GM12878 (cell line): ENCODE results near the gene YIF1B. TPM values are rescaled to one million over a fixed set of nuclear protein-coding genes. Genes with fewer than 3 reads are reported as not detected.

Experiments used
- ATAC-seq: fragments of 200-7000 bp; cut with Tn5 transposase; 3 replicates; pipeline ENCODE4 v1.9.1; 2020; ENCODE audit warnings: mild to moderate bottlenecking, moderate library complexity
- BruUV-seq: library from RNA; stranded (reverse); fragments of 400-500 nt; replicated peaks from 2 replicates; lab custom pipeline; 2021; lab: Mats Ljungman, UMichigan
- CTCF ChIA-PET: fragments of 300-600 bp; sonication (Branson Sonifier 250); formaldehyde crosslinking; extraction: SDS; loops from one replicate; lab custom pipeline; 2021; ENCODE audit warnings: inconsistent platforms; lab: Yijun Ruan, JAX
- POLR2A ChIA-PET: fragments of 350-600 bp; formaldehyde crosslinking; extraction: SDS; loops from one replicate; lab custom pipeline; 2021; ENCODE audit warnings: inconsistent platforms; lab: Charles Lee
- RAD21 ChIA-PET: fragments of 300-600 bp; sonication (Branson Sonifier 250); formaldehyde crosslinking; loops from one replicate; lab custom pipeline; 2023; ENCODE audit warnings: antibody characterized with exemption; ENCODE audit not compliant: unreplicated experiment; lab: Charles Lee
- SMC1A ChIA-PET: fragments of 300-600 bp; sonication (Branson Sonifier 250); formaldehyde crosslinking; loops from one replicate; lab custom pipeline; 2023; ENCODE audit not compliant: unreplicated experiment, uncharacterized antibody; lab: Charles Lee
- DNase-seq: peaks from one replicate; pipeline ENCODE4 v3.0.0-alpha.2; 2011; ENCODE audit warnings: low read depth, low spot score
- FAIRE-seq: peaks from 3 replicates; lab custom pipeline; 2011; peaks lifted over from hg19 to GRCh38; lab: Jason Lieb, UNC
- H2AFZ ChIP-seq: 2 replicates; pipeline ENCODE4 v1.6.0; 2011; ENCODE audit warnings: low read depth, low read length, control low read depth; ENCODE audit not compliant: control insufficient read depth
- H3K27ac ChIP-seq: 2 replicates; pipeline ENCODE4 v1.5.1; 2011; ENCODE audit warnings: control low read depth; ENCODE audit not compliant: control insufficient read depth, insufficient read depth
- H3K27me3 ChIP-seq, 2 experiments: replicated peaks in 1 of 2; 2 replicates each; pipeline versions ENCODE4 v1.6.0 to v1.6.1; 2011; ENCODE audit warnings: low read length in 1 of 2; ENCODE audit not compliant: control insufficient read depth in 2 of 2, insufficient read depth in 2 of 2
- H3K36me3 ChIP-seq, 2 experiments: 2 replicates each; pipeline ENCODE4 v1.5.1; 2011; ENCODE audit warnings: low read length in 1 of 2; ENCODE audit not compliant: control insufficient read depth in 2 of 2, insufficient read depth in 2 of 2
- H3K4me1 ChIP-seq: 2 replicates; pipeline ENCODE4 v1.6.1; 2011; ENCODE audit warnings: mild to moderate bottlenecking, low read length, moderate library complexity, mixed read lengths; ENCODE audit not compliant: control insufficient read depth, insufficient read depth
- H3K4me2 ChIP-seq: 2 replicates; pipeline ENCODE4 v1.6.0; 2011; ENCODE audit warnings: control low read depth; ENCODE audit not compliant: control insufficient read depth, insufficient read depth
- H3K4me3 ChIP-seq: fragments of 200-600 bp; sonication (generic); 2 replicates; pipeline ENCODE4 v1.5.1; 2016
- H3K79me2 ChIP-seq: 2 replicates; pipeline ENCODE4 v1.6.0; 2011; ENCODE audit warnings: low read length; ENCODE audit not compliant: control insufficient read depth, insufficient read depth
- H3K9ac ChIP-seq: 2 replicates; pipeline ENCODE4 v1.8.0; 2011; ENCODE audit warnings: low read length, control low read depth, mixed read lengths; ENCODE audit not compliant: control insufficient read depth, insufficient read depth
- H3K9me3 ChIP-seq: replicated peaks from 3 replicates; pipeline ENCODE4 v1.5.1; 2011; ENCODE audit warnings: mild to moderate bottlenecking, low read length; ENCODE audit not compliant: control insufficient read depth, insufficient read depth
- H4K20me1 ChIP-seq: 2 replicates; pipeline ENCODE4 v1.6.0; 2011; ENCODE audit not compliant: control insufficient read depth, insufficient read depth
- BCL11A ChIP-seq: IDR thresholded peaks from 2 replicates; pipeline ENCODE4 v1.6.1; 2011; ENCODE audit warnings: low read depth, low read length
- BHLHE40 ChIP-seq, 2 experiments: fragments of 450-650 bp in 1 of 2; IDR thresholded peaks; 2 replicates each; pipeline ENCODE4 v1.6.1; 2011 to 2017; ENCODE audit warnings: low read depth in 2 of 2, borderline replicate concordance in 1 of 2, improper control_type of control experiment in 1 of 2, low read length in 1 of 2, mild to moderate bottlenecking in 1 of 2
- CEBPB ChIP-seq, 2 experiments: fragments of 150-350 bp in 1 of 2; IDR thresholded peaks; 2 replicates each; pipeline ENCODE4 v1.6.1; 2012 to 2014; ENCODE audit warnings: low read depth in 2 of 2, low read length in 2 of 2, borderline replicate concordance in 1 of 2, inconsistent platforms in 1 of 2
- CHD1 ChIP-seq: IDR thresholded peaks from 2 replicates; pipeline ENCODE4 v1.6.1; 2012; ENCODE audit warnings: low read depth, low read length, improper control_type of control experiment
- CUX1 ChIP-seq: IDR thresholded peaks from 2 replicates; pipeline ENCODE4 v1.6.1; 2012; ENCODE audit warnings: improper control_type of control experiment, low read depth, low read length; ENCODE audit not compliant: insufficient replicate concordance
- KAT2A ChIP-seq: conservative IDR thresholded peaks from 2 replicates; pipeline ENCODE4 v1.6.1; 2011; ENCODE audit warnings: low read depth, low read length; ENCODE audit not compliant: control insufficient read depth
- MTA3 ChIP-seq: IDR thresholded peaks from 2 replicates; pipeline ENCODE4 v1.6.1; 2012; ENCODE audit warnings: low read length, inconsistent platforms, borderline replicate concordance
- NBN ChIP-seq: fragments of 450-650 bp; IDR thresholded peaks from 2 replicates; pipeline ENCODE4 v1.6.1; 2016
- NRF1 ChIP-seq: conservative IDR thresholded peaks from 2 replicates; pipeline ENCODE4 v1.6.1; 2011; ENCODE audit warnings: mild to moderate bottlenecking, low read depth, low read length, improper control_type of control experiment
- RAD51 ChIP-seq: fragments of 450-650 bp; IDR thresholded peaks from 2 replicates; pipeline ENCODE4 v1.6.1; 2016; ENCODE audit warnings: moderate library complexity, mild to moderate bottlenecking, inconsistent platforms
- RBBP5 ChIP-seq: fragments of 200-600 bp; sonication (generic); conservative IDR thresholded peaks from 2 replicates; pipeline ENCODE4 v1.6.1; 2016
- RCOR1 ChIP-seq: conservative IDR thresholded peaks from 2 replicates; pipeline ENCODE4 v1.6.1; 2012; ENCODE audit warnings: low read depth, low read length, improper control_type of control experiment
- TCF7 ChIP-seq: IDR thresholded peaks from 2 replicates; pipeline ENCODE4 v1.6.1; 2014; ENCODE audit warnings: antibody characterized with exemption, borderline replicate concordance
- ZNF24 ChIP-seq: fragments of 450-650 bp; IDR thresholded peaks from 2 replicates; pipeline ENCODE4 v1.6.1; 2017; ENCODE audit warnings: antibody characterized with exemption, mild to moderate bottlenecking
- WGBS: methylation state at CpG from one replicate; pipeline ENCODE4 v1.1.6; 2016; ENCODE audit warnings: low lambda C conversion rate; ENCODE audit not compliant: insufficient replicate concordance, insufficient coverage; ENCODE audit errors: missing lambda C conversion rate; 5-methylcytosine and 5-hydroxymethylcytosine counted together
- in situ Hi-C: fragments of 300-500 bp; cut with MboI; formaldehyde crosslinking; loops from 9 replicates; pipeline ENCODE4 v1.14.3; 2018; ENCODE audit warnings: mixed read lengths
- intact Hi-C: fragments of 100-400 bp; cut with micrococcal nuclease; formaldehyde crosslinking; loops from one replicate; pipeline ENCODE4 v1.14.2; 2022; ENCODE audit not compliant: unreplicated experiment
- polyA plus RNA-seq, 11 experiments: library from polyadenylated mRNA; depleted of rRNA in 4 of 11; unstranded in 6 of 11; stranded (reverse) in 5 of 11; fragments of >200 nt; fragmentation: Nextera tagmentation in 4 of 11; fragmentation: Illumina TruSeq in 1 of 11; extraction: Ambion mirVana in 4 of 11; extraction: Trizol in 1 of 11; gene quantifications; 1 replicate in 1 of 11; 2 replicates in 10 of 11; pipeline versions ENCODE4 v1.2.1 to v1.2.3, GENCODE V29; 2011 to 2016; ENCODE audit warnings: inconsistent platforms in 2 of 11, missing spikeins in 2 of 11, low read depth in 1 of 11
- total RNA-seq, 4 experiments: library from RNA; depleted of rRNA in 3 of 4; stranded (reverse); fragments of >200 nt in 3 of 4; fragmentation: Illumina TruSeq in 1 of 4; extraction: Trizol in 1 of 4; gene quantifications; 2 replicates each; pipeline versions ENCODE4 v1.2.1 to v1.2.3, GENCODE V29; 2013 to 2021
- TF ChIP-seq, protein P1 (sequence below): fragments of 450-650 bp; IDR thresholded peaks from 2 replicates; pipeline ENCODE4 v1.6.1; 2017; ENCODE audit warnings: low read depth, mild to moderate bottlenecking, moderate library complexity

YIF1B gene
- total and polyA plus RNA-seq, 10 of the 15 experiments (the other 5 are each of a cell fraction or from before 2014, with no cell fraction given) = 1.3 to 106 (median 53.5) TPM

DNA sequence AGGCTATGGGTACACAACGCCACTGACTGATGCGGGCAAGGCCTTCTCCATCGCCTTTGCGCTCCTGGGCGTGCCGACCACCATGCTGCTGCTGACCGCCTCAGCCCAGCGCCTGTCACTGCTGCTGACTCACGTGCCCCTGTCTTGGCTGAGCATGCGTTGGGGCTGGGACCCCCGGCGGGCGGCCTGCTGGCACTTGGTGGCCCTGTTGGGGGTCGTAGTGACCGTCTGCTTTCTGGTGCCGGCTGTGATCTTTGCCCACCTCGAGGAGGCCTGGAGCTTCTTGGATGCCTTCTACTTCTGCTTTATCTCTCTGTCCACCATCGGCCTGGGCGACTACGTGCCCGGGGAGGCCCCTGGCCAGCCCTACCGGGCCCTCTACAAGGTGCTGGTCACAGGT is 10.8 kb upstream of the YIF1B start:
- H3K27me3 ChIP-seq = no peaks in the 10 kb centered on the region; a peak in 1 of 4 replicates
- POLR2A ChIA-PET = no interaction called here
- no peak overlapping the region for H3K4me2 ChIP-seq
- H3K27ac ChIP-seq = no peak overlapping the region
- H3K79me2 ChIP-seq = no peaks in the 10 kb centered on the region
- no peak overlapping the region for H3K9ac ChIP-seq
- 73% methylated on average over 22 of the region's 22 CpGs for WGBS
- TF ChIP-seq CUX1 = no peak
- no peak for TF ChIP-seq TCF7
- TF ChIP-seq RBBP5 = no peak
- TF ChIP-seq CEBPB (IDR thresholded peaks at IDR 0.05; ENCODE audit: borderline replicate concordance in 1 of 2, low read depth in 2 of 2, low read length in 2 of 2) = no peak
- TF ChIP-seq BHLHE40 (IDR thresholded peaks at IDR 0.05; ENCODE audit: borderline replicate concordance in 1 of 2, low read depth in 2 of 2, low read length in 1 of 2) = no peak
- no peak for TF ChIP-seq MTA3
- TF ChIP-seq KAT2A = no peak
- no peak for TF ChIP-seq ZNF24
- no peak for TF ChIP-seq NRF1
- TF ChIP-seq RCOR1 = no peak
- TF ChIP-seq RAD51 = no peak
- TF ChIP-seq, protein P1, sequence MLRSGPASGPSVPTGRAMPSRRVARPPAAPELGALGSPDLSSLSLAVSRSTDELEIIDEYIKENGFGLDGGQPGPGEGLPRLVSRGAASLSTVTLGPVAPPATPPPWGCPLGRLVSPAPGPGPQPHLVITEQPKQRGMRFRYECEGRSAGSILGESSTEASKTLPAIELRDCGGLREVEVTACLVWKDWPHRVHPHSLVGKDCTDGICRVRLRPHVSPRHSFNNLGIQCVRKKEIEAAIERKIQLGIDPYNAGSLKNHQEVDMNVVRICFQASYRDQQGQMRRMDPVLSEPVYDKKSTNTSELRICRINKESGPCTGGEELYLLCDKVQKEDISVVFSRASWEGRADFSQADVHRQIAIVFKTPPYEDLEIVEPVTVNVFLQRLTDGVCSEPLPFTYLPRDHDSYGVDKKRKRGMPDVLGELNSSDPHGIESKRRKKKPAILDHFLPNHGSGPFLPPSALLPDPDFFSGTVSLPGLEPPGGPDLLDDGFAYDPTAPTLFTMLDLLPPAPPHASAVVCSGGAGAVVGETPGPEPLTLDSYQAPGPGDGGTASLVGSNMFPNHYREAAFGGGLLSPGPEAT = no peak
- no peak for TF ChIP-seq BCL11A
- no peak for TF ChIP-seq NBN
- TF ChIP-seq CHD1 = no peak
- SMC1A ChIA-PET = no interaction called here
- H3K4me3 ChIP-seq = no peak overlapping the region
- intact Hi-C loops = no loop called here
- RAD21 ChIA-PET = no interaction called here
- in situ Hi-C loops = no loop called here
- CTCF ChIA-PET = no interaction called here
- FAIRE-seq (no peak), ATAC-seq (no peak), DNase-seq (no peak)
- no peaks in the 10 kb centered on the region for H3K4me1 ChIP-seq
- H3K36me3 ChIP-seq = no peaks in the 10 kb centered on the region; a peak in 1 of 4 replicates
- no peaks in the 10 kb centered on the region for H4K20me1 ChIP-seq
- H3K9me3 ChIP-seq = no peaks in the 10 kb centered on the region
- no TSS peak for BruUV-seq
- H2AFZ ChIP-seq = no peak overlapping the region
